WTC11 (cell line): ENCODE data around the gene TRIM50.

Experiments
- FOXP1 ChIP-seq: sonication (generic); formaldehyde crosslinking; IDR thresholded peaks from 2 replicates; pipeline ENCODE4 v1.8.0; 2022; ENCODE audit warnings: missing genetic modification reagents, mild to moderate bottlenecking, moderate library complexity, borderline replicate concordance
- NR3C1 ChIP-seq: sonication (generic); formaldehyde crosslinking; conservative IDR thresholded peaks from 2 replicates; pipeline ENCODE4 v1.8.1; 2023; ENCODE audit warnings: low read depth, mild to moderate bottlenecking, missing genetic modification reagents
- SMAD3 ChIP-seq: sonication (generic); formaldehyde crosslinking; IDR thresholded peaks from 2 replicates; pipeline ENCODE4 v1.8.0; 2022; ENCODE audit warnings: missing genetic modification reagents, mild to moderate bottlenecking, borderline replicate concordance
- TF ChIP-seq, protein P1 (sequence below): fragments of 250-450 bp; sonication (Bioruptor Pico); IDR thresholded peaks from 2 replicates; pipeline ENCODE4 v2.1.2; 2022; ENCODE audit warnings: mild to moderate bottlenecking, moderate library complexity
- TF ChIP-seq, protein P2 (sequence below): fragments of 200-600 bp; IDR thresholded peaks from 2 replicates; pipeline ENCODE4 v1.8.0; 2022; ENCODE audit warnings: antibody characterized with exemption
- TF ChIP-seq, protein P3 (sequence below): sonication (generic); formaldehyde crosslinking; IDR thresholded peaks from 2 replicates; pipeline ENCODE4 v1.8.1; 2022; ENCODE audit warnings: low read depth, mild to moderate bottlenecking, moderate library complexity, missing genetic modification reagents, borderline replicate concordance
- TF ChIP-seq, protein P4 (sequence below): sonication (generic); formaldehyde crosslinking; IDR thresholded peaks from 2 replicates; pipeline ENCODE4 v1.8.1; 2023; ENCODE audit warnings: mild to moderate bottlenecking, missing genetic modification reagents, borderline replicate concordance

DNA sequence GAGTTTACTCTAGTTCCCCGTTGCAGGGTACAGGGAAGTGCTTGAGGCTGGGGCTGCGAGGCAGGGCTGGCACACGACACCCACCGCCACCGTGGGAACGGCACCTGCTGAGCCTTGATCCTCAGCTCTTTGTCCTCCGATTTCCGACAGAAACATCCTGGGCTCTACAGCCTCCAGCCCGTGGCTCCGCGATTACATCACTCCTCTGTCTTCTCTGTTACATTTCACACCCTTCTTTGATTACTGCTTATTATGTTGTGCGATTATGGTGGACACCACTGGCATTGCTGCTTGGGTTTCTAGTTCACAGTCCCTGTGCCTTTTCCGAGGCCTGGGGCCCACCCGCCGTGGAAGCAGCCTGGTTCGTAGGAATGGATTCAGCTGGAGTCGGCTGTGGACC is 26.9 kb upstream of the TRIM50 start:
- TF ChIP-seq NR3C1 (CRISPR knock-in tag) (no peak), FOXP1 (CRISPR knock-in tag) (0 out of 2 replicates have a peak, but pooled peaks have one; percentile 35), SMAD3 (CRISPR knock-in tag) (no peak)
- TF ChIP-seq, protein P1, sequence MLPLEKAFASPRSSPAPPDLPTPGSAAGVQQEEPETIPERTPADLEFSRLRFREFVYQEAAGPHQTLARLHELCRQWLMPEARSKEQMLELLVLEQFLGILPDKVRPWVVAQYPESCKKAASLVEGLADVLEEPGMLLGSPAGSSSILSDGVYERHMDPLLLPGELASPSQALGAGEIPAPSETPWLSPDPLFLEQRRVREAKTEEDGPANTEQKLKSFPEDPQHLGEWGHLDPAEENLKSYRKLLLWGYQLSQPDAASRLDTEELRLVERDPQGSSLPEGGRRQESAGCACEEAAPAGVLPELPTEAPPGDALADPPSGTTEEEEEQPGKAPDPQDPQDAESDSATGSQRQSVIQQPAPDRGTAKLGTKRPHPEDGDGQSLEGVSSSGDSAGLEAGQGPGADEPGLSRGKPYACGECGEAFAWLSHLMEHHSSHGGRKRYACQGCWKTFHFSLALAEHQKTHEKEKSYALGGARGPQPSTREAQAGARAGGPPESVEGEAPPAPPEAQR, result no peak
- TF ChIP-seq, protein P2, sequence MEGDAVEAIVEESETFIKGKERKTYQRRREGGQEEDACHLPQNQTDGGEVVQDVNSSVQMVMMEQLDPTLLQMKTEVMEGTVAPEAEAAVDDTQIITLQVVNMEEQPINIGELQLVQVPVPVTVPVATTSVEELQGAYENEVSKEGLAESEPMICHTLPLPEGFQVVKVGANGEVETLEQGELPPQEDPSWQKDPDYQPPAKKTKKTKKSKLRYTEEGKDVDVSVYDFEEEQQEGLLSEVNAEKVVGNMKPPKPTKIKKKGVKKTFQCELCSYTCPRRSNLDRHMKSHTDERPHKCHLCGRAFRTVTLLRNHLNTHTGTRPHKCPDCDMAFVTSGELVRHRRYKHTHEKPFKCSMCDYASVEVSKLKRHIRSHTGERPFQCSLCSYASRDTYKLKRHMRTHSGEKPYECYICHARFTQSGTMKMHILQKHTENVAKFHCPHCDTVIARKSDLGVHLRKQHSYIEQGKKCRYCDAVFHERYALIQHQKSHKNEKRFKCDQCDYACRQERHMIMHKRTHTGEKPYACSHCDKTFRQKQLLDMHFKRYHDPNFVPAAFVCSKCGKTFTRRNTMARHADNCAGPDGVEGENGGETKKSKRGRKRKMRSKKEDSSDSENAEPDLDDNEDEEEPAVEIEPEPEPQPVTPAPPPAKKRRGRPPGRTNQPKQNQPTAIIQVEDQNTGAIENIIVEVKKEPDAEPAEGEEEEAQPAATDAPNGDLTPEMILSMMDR, result no peak
- TF ChIP-seq, protein P3, sequence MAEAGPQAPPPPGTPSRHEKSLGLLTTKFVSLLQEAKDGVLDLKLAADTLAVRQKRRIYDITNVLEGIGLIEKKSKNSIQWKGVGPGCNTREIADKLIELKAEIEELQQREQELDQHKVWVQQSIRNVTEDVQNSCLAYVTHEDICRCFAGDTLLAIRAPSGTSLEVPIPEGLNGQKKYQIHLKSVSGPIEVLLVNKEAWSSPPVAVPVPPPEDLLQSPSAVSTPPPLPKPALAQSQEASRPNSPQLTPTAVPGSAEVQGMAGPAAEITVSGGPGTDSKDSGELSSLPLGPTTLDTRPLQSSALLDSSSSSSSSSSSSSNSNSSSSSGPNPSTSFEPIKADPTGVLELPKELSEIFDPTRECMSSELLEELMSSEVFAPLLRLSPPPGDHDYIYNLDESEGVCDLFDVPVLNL (CRISPR knock-in tag), result no peak
- TF ChIP-seq, protein P4, sequence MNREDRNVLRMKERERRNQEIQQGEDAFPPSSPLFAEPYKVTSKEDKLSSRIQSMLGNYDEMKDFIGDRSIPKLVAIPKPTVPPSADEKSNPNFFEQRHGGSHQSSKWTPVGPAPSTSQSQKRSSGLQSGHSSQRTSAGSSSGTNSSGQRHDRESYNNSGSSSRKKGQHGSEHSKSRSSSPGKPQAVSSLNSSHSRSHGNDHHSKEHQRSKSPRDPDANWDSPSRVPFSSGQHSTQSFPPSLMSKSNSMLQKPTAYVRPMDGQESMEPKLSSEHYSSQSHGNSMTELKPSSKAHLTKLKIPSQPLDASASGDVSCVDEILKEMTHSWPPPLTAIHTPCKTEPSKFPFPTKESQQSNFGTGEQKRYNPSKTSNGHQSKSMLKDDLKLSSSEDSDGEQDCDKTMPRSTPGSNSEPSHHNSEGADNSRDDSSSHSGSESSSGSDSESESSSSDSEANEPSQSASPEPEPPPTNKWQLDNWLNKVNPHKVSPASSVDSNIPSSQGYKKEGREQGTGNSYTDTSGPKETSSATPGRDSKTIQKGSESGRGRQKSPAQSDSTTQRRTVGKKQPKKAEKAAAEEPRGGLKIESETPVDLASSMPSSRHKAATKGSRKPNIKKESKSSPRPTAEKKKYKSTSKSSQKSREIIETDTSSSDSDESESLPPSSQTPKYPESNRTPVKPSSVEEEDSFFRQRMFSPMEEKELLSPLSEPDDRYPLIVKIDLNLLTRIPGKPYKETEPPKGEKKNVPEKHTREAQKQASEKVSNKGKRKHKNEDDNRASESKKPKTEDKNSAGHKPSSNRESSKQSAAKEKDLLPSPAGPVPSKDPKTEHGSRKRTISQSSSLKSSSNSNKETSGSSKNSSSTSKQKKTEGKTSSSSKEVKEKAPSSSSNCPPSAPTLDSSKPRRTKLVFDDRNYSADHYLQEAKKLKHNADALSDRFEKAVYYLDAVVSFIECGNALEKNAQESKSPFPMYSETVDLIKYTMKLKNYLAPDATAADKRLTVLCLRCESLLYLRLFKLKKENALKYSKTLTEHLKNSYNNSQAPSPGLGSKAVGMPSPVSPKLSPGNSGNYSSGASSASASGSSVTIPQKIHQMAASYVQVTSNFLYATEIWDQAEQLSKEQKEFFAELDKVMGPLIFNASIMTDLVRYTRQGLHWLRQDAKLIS, result no peak
